PFSK-1 (cell line): ENCODE measurements around the gene TXNRD3.

Experiments used
- POLR2AphosphoS5 ChIP-seq: IDR thresholded peaks from 2 replicates; pipeline ENCODE4 v1.6.1; 2012; ENCODE audit warnings: low read depth, mild to moderate bottlenecking, control low read depth, low read length, moderate library complexity
- SIN3A ChIP-seq: IDR thresholded peaks from 2 replicates; pipeline ENCODE4 v1.6.1; 2012; ENCODE audit warnings: mild to moderate bottlenecking, low read length, moderate library complexity, borderline replicate concordance; ENCODE audit not compliant: insufficient read depth

DNA sequence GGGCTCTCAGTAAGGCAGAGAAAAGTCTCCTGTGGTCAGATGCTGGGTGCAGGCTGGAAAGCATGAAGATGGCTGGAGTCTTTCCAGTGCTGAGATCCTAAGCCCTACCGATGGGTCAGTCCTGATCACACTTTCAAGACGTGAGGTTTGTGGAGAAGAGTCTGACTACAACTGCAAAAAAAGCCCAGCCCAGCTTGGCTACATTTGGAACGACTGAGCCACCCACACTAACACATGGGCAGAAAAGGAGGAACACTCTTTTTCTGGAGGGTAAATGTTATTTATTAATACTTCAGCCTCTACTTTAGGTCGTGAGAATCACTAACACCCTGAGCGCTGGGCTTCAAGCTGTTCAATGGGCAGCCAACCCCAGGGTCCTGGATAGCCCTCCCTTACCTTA is 74.2 kb downstream of the TXNRD3 start:
- TF ChIP-seq POLR2AphosphoS5 (no peak), SIN3A (no peak)
